H1 (cell line): Measurements from ENCODE around the gene CKLF. TPM values are rescaled to one million over a fixed set of nuclear protein-coding genes. Genes with fewer than 3 reads are reported as not detected.

Experiments
- BACH1 ChIP-seq: IDR thresholded peaks from 2 replicates; pipeline ENCODE4 v1.6.1; 2012; ENCODE audit warnings: low read length, improper control_type of control experiment
- CEBPB ChIP-seq: IDR thresholded peaks from 2 replicates; pipeline ENCODE4 v1.6.1; 2012; ENCODE audit warnings: low read depth, low read length
- CTBP2 ChIP-seq: IDR thresholded peaks from 2 replicates; pipeline ENCODE4 v1.7.0; 2011; ENCODE audit warnings: borderline replicate concordance, mild to moderate bottlenecking, moderate library complexity, mixed read lengths, low read length; ENCODE audit not compliant: insufficient read depth, insufficient read length
- GABPA ChIP-seq: IDR thresholded peaks from 2 replicates; pipeline ENCODE4 v1.6.1; 2011; ENCODE audit warnings: mild to moderate bottlenecking, low read length, moderate library complexity, borderline replicate concordance; ENCODE audit not compliant: insufficient read depth
- JUN ChIP-seq: IDR thresholded peaks from 2 replicates; pipeline ENCODE4 v1.6.1; 2011; ENCODE audit warnings: low read depth, mild to moderate bottlenecking, improper control_type of control experiment, low read length
- KDM5A ChIP-seq: fragments of 200-600 bp; IDR thresholded peaks from 2 replicates; pipeline ENCODE4 v1.7.1; 2012; ENCODE audit warnings: mild to moderate bottlenecking, low read length, inconsistent platforms, mixed read lengths
- RFX5 ChIP-seq: IDR thresholded peaks from 2 replicates; pipeline ENCODE4 v1.6.1; 2011; ENCODE audit warnings: low read depth, low read length, improper control_type of control experiment, borderline replicate concordance
- TEAD4 ChIP-seq: IDR thresholded peaks from 2 replicates; pipeline ENCODE4 v1.6.1; 2012; ENCODE audit warnings: low read depth, low read length, inconsistent platforms, mixed read lengths
- ZNF274 ChIP-seq: IDR thresholded peaks from 2 replicates; pipeline ENCODE4 v1.7.0; 2012; ENCODE audit warnings: low read length, borderline replicate concordance; ENCODE audit errors: extremely low read depth
- polyA plus RNA-seq, 7 experiments: library from polyadenylated mRNA; depleted of rRNA in 3 of 7; stranded (reverse) in 5 of 7; unstranded in 2 of 7; fragments of >200 nt in 5 of 7; fragments of 200-250 nt in 2 of 7; gene quantifications; 1 replicate in 5 of 7; 2 replicates in 1 of 7; 4 replicates in 1 of 7; pipeline versions ENCODE4 v1.2.1 to v1.2.3, GENCODE V29; 2011 to 2013; ENCODE audit warnings: missing spikeins in 2 of 7, mixed read lengths in 2 of 7
- total RNA-seq: library from RNA; stranded (reverse); fragmentation: NEBNext Ultra II Directional; extraction: Animal tissue kit (Norgen Biotek cat#: 25700); gene quantifications from 2 replicates; pipeline ENCODE4 v1.2.1, GENCODE V29; 2021
- TF ChIP-seq, protein P1 (sequence below): fragments of 300-600 bp; sonication (generic); IDR thresholded peaks from 2 replicates; pipeline ENCODE4 v1.7.1; 2012; ENCODE audit warnings: low read length, moderate library complexity, mild to moderate bottlenecking, inconsistent platforms; ENCODE audit not compliant: insufficient replicate concordance

Gene CKLF
- total and polyA plus RNA-seq, 2 of the 8 experiments (the other 6 are each of a cell fraction or from before 2014, with no cell fraction given), result 21.1 to 63.5 TPM

DNA sequence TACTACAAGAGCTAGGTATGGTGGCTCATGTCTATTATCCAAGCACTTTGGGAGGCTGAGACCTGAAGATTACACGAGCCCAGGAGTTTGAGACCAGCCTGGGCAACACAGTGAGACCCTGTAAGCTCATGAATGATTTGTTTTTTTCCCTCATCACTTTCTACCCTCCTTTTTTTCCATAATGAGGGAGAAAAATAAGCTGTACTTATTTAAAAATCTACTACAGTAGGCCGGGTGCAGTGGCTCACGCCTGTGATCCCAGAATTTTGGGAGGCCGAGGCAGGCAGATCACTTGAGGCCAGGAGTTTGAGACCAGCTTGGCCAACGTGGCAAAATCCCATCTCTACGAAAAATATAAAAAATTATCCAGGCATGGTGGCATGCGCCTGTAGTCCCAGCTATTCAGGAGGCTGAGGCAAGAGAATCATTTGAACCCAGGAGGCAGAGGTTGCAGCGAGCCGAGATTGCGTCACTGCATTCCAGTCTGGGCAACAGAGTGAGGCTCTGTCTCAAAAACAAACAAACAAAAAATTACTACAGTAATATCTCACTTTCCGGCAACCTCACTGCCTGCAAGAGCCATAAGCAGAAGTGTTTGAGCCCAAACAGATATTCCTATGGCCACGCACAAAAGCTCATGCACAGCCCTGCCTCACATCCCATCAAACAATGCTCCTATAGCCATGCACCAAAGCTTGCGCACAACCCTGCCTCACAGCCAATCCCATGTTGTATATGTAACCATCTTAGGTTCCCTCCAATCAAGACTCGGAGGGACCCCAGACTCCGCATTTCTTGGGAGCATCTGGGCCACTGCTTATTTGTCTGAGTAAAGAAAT, 39.9 kb upstream of the CKLF start (continued):
- TF ChIP-seq TEAD4 (no peak), RFX5 (no peak), BACH1 (no peak), CEBPB (peak; percentile 33; the same call in 1 of the 2 replicates), KDM5A (no peak), ZNF274 (no peak), CTBP2 (no peak), GABPA (no peak), JUN (no peak)
- TF ChIP-seq, protein P1, sequence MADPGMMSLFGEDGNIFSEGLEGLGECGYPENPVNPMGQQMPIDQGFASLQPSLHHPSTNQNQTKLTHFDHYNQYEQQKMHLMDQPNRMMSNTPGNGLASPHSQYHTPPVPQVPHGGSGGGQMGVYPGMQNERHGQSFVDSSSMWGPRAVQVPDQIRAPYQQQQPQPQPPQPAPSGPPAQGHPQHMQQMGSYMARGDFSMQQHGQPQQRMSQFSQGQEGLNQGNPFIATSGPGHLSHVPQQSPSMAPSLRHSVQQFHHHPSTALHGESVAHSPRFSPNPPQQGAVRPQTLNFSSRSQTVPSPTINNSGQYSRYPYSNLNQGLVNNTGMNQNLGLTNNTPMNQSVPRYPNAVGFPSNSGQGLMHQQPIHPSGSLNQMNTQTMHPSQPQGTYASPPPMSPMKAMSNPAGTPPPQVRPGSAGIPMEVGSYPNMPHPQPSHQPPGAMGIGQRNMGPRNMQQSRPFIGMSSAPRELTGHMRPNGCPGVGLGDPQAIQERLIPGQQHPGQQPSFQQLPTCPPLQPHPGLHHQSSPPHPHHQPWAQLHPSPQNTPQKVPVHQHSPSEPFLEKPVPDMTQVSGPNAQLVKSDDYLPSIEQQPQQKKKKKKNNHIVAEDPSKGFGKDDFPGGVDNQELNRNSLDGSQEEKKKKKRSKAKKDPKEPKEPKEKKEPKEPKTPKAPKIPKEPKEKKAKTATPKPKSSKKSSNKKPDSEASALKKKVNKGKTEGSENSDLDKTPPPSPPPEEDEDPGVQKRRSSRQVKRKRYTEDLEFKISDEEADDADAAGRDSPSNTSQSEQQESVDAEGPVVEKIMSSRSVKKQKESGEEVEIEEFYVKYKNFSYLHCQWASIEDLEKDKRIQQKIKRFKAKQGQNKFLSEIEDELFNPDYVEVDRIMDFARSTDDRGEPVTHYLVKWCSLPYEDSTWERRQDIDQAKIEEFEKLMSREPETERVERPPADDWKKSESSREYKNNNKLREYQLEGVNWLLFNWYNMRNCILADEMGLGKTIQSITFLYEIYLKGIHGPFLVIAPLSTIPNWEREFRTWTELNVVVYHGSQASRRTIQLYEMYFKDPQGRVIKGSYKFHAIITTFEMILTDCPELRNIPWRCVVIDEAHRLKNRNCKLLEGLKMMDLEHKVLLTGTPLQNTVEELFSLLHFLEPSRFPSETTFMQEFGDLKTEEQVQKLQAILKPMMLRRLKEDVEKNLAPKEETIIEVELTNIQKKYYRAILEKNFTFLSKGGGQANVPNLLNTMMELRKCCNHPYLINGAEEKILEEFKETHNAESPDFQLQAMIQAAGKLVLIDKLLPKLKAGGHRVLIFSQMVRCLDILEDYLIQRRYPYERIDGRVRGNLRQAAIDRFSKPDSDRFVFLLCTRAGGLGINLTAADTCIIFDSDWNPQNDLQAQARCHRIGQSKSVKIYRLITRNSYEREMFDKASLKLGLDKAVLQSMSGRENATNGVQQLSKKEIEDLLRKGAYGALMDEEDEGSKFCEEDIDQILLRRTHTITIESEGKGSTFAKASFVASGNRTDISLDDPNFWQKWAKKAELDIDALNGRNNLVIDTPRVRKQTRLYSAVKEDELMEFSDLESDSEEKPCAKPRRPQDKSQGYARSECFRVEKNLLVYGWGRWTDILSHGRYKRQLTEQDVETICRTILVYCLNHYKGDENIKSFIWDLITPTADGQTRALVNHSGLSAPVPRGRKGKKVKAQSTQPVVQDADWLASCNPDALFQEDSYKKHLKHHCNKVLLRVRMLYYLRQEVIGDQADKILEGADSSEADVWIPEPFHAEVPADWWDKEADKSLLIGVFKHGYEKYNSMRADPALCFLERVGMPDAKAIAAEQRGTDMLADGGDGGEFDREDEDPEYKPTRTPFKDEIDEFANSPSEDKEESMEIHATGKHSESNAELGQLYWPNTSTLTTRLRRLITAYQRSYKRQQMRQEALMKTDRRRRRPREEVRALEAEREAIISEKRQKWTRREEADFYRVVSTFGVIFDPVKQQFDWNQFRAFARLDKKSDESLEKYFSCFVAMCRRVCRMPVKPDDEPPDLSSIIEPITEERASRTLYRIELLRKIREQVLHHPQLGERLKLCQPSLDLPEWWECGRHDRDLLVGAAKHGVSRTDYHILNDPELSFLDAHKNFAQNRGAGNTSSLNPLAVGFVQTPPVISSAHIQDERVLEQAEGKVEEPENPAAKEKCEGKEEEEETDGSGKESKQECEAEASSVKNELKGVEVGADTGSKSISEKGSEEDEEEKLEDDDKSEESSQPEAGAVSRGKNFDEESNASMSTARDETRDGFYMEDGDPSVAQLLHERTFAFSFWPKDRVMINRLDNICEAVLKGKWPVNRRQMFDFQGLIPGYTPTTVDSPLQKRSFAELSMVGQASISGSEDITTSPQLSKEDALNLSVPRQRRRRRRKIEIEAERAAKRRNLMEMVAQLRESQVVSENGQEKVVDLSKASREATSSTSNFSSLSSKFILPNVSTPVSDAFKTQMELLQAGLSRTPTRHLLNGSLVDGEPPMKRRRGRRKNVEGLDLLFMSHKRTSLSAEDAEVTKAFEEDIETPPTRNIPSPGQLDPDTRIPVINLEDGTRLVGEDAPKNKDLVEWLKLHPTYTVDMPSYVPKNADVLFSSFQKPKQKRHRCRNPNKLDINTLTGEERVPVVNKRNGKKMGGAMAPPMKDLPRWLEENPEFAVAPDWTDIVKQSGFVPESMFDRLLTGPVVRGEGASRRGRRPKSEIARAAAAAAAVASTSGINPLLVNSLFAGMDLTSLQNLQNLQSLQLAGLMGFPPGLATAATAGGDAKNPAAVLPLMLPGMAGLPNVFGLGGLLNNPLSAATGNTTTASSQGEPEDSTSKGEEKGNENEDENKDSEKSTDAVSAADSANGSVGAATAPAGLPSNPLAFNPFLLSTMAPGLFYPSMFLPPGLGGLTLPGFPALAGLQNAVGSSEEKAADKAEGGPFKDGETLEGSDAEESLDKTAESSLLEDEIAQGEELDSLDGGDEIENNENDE, result no peak
